GM08714 (cell line): Measurements from ENCODE around the gene KIAA1671.
"Not testable (repeated sequence)": the region's sequence is repeated elsewhere in the genome, so short reads cannot be mapped to it uniquely, and the experiment has no call there.

Experiments
- H3K4me3 ChIP-seq: fragments of 200-500 bp; sonication (Bioruptor generic); 2 replicates; pipeline ENCODE4 v1.5.1; 2014; ENCODE audit warnings: mild to moderate bottlenecking, low read length, inconsistent platforms
- ZNF274 ChIP-seq: IDR thresholded peaks from 2 replicates; pipeline ENCODE4 v1.6.1; 2012; ENCODE audit warnings: mild to moderate bottlenecking, low read depth, low read length

Gene KIAA1671

DNA sequence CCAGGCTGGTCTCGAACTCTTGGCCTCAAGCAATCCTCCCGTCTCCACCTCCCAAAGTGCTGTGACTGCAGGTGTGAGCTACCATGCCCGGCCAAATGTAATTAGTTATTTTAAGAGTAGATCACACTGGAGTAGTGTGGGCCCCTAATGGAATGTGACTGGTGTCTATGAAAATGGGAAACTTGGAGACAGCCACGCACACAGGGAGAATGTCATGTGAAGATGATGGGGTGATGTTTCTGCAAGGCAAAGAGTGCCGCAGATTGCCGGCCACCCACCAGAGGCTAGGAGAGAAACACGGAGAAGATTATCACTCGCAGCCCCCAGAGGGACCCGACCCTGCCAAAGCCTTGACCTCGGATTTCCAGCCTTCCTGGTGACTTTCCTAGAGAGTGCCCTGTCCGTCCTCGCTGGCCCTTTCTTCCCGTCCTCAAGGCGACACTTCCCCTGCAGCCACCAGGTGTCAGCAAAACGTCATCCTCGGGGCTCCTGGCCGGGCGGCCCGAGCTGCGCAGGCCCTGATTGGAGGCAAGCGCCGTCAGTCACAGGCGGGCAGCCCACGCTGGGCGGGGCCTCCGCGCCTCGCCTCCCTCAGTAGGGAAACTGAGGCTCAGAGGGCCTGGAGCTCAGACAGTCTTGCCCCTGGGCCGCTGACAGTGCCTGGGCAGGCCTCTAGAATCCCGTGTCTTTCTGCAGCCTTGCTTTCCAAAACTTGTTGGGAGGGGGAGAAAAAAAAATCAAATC lies 283.2 kb downstream of the KIAA1671 start:
- H3K4me3 ChIP-seq, result no peak overlapping the region
- TF ChIP-seq ZNF274, result no peak

DNA sequence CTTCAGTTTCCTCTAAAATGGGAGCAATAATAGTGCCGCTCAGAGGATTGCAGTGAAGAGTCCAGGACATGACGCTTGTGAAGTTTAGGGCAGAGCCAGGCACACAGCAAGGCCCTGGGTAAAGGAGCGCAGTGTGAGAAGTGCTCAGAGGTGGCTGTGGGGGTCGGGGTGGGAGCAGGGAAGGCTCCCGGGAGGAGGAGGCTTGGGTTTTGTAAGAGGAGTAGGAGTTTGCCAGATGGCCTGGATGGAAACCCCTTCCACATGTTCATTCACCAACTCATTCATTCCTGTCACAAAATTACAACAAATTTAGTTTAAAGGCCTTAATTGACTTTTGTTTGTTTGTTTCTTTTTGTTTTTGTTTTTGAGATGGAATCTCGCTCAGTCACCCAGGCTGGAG lies 283.9 kb downstream of the KIAA1671 start:
- TF ChIP-seq ZNF274, result no peak
- H3K4me3 ChIP-seq, result no peak overlapping the region

DNA sequence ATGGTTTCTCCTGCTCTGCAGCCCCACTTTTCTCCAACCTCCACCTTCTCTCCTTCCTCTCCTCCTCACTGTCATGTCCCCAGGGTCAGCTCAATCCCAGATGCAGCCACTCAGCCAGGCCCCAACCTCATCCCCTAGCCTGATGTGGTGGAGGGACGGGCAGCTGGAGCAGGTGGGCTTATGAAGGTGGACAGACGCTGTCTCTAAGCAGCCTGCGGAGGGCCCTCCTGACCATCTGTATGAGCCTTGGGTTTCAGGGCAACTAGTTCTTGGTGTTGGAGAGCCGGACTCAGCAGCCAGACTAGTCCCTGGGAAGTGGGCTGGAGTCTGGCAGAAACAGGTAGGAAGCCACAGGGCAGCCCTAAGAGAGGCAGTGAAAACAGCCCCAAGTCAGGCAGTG lies 285.0 kb downstream of the KIAA1671 start:
- no peak for TF ChIP-seq ZNF274
- H3K4me3 ChIP-seq, result no peak overlapping the region

DNA sequence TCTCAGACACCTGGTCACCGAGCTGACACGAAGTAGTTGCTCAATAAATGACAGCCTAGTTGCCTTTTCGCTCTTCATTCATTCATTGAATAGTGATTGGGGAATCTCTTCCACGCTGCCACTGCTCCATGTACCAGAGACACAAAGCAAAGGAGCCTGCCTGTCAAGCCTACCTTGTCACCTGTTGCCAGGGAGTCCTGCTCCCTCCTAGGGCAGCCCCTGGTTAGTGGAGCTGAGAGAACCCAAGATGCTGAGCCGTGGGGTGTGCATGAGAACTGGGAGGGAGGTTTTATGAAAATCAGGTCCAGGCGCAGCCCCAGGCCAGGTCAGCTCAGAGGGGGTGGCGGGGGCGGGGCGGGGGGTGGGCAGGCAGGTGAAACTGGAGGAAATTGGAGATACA lies 285.5 kb downstream of the KIAA1671 start:
- H3K4me3 ChIP-seq, result not testable (repeated sequence)
